Colonic mucosa (tissue), 4 donors: ENCODE data around the gene TOMM70. TPM values are rescaled to one million over a fixed set of nuclear protein-coding genes. Genes with fewer than 3 reads are reported as not detected.

Source experiments
- DNase-seq: peaks from one replicate; pipeline ENCODE4 v3.0.0-alpha.2; 2020
- H3K27ac ChIP-seq: fragments of 200-600 bp; one replicate; pipeline ENCODE4 v1.8.0; 2021
- H3K27me3 ChIP-seq: fragments of 200-600 bp; one replicate; pipeline ENCODE4 v1.8.0; 2021
- H3K36me3 ChIP-seq: fragments of 200-600 bp; one replicate; pipeline ENCODE4 v1.8.0; 2021
- H3K4me1 ChIP-seq: fragments of 200-600 bp; one replicate; pipeline ENCODE4 v1.8.0; 2021; ENCODE audit warnings: mild to moderate bottlenecking
- H3K4me3 ChIP-seq: fragments of 200-600 bp; one replicate; pipeline ENCODE4 v1.8.0; 2021
- H3K9ac ChIP-seq, 2 donors: one replicate each; pipeline ENCODE4 v1.7.0; 2013; ENCODE audit warnings: control low read depth in 2 of 2, low read depth in 2 of 2, low read length in 2 of 2
- H3K9me3 ChIP-seq: fragments of 200-600 bp; one replicate; pipeline ENCODE4 v1.8.0; 2021
- CTCF ChIP-seq: fragments of 200-600 bp; IDR thresholded peaks from one replicate; pipeline ENCODE4 v1.8.0; 2022; ENCODE audit warnings: antibody characterized with exemption, mild to moderate bottlenecking
- intact Hi-C: fragments of 100-400 bp; cut with DNase I; formaldehyde crosslinking; loops from one replicate; pipeline ENCODE4 v1.14.1; 2022
- total RNA-seq, 2 donors: library from RNA; stranded (reverse); fragmentation: NEBNext Ultra II Directional in 1 of 2; extraction: Animal tissue kit (Norgen Biotek cat#: 25700) in 1 of 2; gene quantifications; one replicate each; pipeline ENCODE4 v1.2.1, GENCODE V29; 2021
- donor health status: healthy.
- donor health status: DM: no; HTN: no; CAD: no.
- donor health status: DM: no; HTN: no; CAD: no.

The TOMM70 gene
- total RNA-seq, 2 donors from 2014 or later, result 45.6 to 58.1 TPM

- Histone ChIP-seq H3K9ac (no peak overlapping the region), H3K4me1 (no peaks in the 10 kb centered on the region), H3K27ac (no peak overlapping the region), H3K36me3 (no peaks in the 10 kb centered on the region), H3K27me3 (no peaks in the 10 kb centered on the region), H3K4me3 (no peak overlapping the region), H3K9me3 (no peaks in the 10 kb centered on the region)
- TF ChIP-seq CTCF, result no peak
- intact Hi-C loops, result no loop called here
- no peak for DNase-seq
Observed at GRCh38 chr3:100411091-100411982, 10.4 kb upstream of the TOMM70 start.

- Histone ChIP-seq H3K36me3 (no peaks in the 10 kb centered on the region), H3K4me1 (no peaks in the 10 kb centered on the region), H3K9ac (no peak overlapping the region), H3K4me3 (no peak overlapping the region), H3K27ac (no peak overlapping the region), H3K27me3 (no peaks in the 10 kb centered on the region), H3K9me3 (no peaks in the 10 kb centered on the region)
- TF ChIP-seq CTCF, result no peak
- DNase-seq, result no peak
- intact Hi-C loops, result no loop called here
Observed at GRCh38 chr3:100407977-100408532, 7.2 kb upstream of the TOMM70 start.

- no peak for TF ChIP-seq CTCF
- H3K4me1 ChIP-seq, result peaks cover 3% of the 10 kb centered on the region
- H3K9ac ChIP-seq, result no peak overlapping the region
- H3K9me3 ChIP-seq, result no peaks in the 10 kb centered on the region
- no peaks in the 10 kb centered on the region for H3K27me3 ChIP-seq
- H3K4me3 ChIP-seq, result no peak overlapping the region
- H3K36me3 ChIP-seq, result no peaks in the 10 kb centered on the region
- DNase-seq, result no peak
- intact Hi-C loops, result no loop called here
- no peak overlapping the region for H3K27ac ChIP-seq
Observed at GRCh38 chr3:100407164-100407563, 6.3 kb upstream of the TOMM70 start.

- no peak for TF ChIP-seq CTCF
- DNase-seq, result no peak
- intact Hi-C loops, result no loop called here
- Histone ChIP-seq H3K4me3 (no peak overlapping the region), H3K4me1 (peaks cover 4% of the 10 kb centered on the region), H3K27ac (no peak overlapping the region), H3K9ac (no peak overlapping the region), H3K36me3 (no peaks in the 10 kb centered on the region), H3K27me3 (no peaks in the 10 kb centered on the region), H3K9me3 (no peaks in the 10 kb centered on the region)
Observed at GRCh38 chr3:100404250-100404548, 3.3 kb upstream of the TOMM70 start.

- no peak overlapping the region for H3K9ac ChIP-seq
- intact Hi-C loops, result no loop called here
- H3K4me3 ChIP-seq, result no peak overlapping the region
Observed at GRCh38 chr3:100403362-100404249, 2.7 kb upstream of the TOMM70 start.

More at GRCh38 chr3:100403362-100404249, 2.7 kb upstream of the TOMM70 start:
- Histone ChIP-seq H3K4me1 (peaks cover 4% of the 10 kb centered on the region), H3K27me3 (no peaks in the 10 kb centered on the region), H3K9me3 (no peaks in the 10 kb centered on the region), H3K27ac (no peak overlapping the region), H3K36me3 (no peaks in the 10 kb centered on the region)
- no peak for TF ChIP-seq CTCF
- DNase-seq, result no peak
